A549 (cell line): ENCODE data around the gene OR52B2.

ENCODE experiments used
- CEBPB ChIP-seq, 2 experiments: fragments of >200 bp in 1 of 2; sonication (Bioruptor Twin) in 1 of 2; formaldehyde crosslinking in 1 of 2; IDR thresholded peaks; 2 replicates each; pipeline ENCODE4 v1.6.1; 2012 to 2016
- CTCF ChIP-seq: fragments of >200 bp; sonication (Bioruptor Twin); formaldehyde crosslinking; IDR thresholded peaks from 3 replicates; pipeline ENCODE4 v1.5.1; 2016
- PBX3 ChIP-seq: IDR thresholded peaks from 2 replicates; pipeline ENCODE4 v1.6.1; 2012
- RNF2 ChIP-seq: fragments of 200-600 bp; sonication (generic); IDR thresholded peaks from 2 replicates; pipeline ENCODE4 v1.6.1; 2016; ENCODE audit warnings: low read depth, mild to moderate bottlenecking, antibody characterized with exemption, moderate library complexity, borderline replicate concordance
- USF2 ChIP-seq: fragments of 450-650 bp; IDR thresholded peaks from 2 replicates; pipeline ENCODE4 v1.6.1; 2014; ENCODE audit warnings: antibody characterized with exemption
- ZC3H11A ChIP-seq: fragments of 450-650 bp; IDR thresholded peaks from 2 replicates; pipeline ENCODE4 v1.6.1; 2014; ENCODE audit warnings: antibody characterized with exemption, mild to moderate bottlenecking

GRCh38 chr11:6170226-6170625, at the start of gene OR52B2:
- TF ChIP-seq CEBPB (IDR thresholded peaks at IDR 0.05) (no peak), RNF2 (no peak), CTCF (no peak), USF2 (no peak), ZC3H11A (no peak), PBX3 (no peak)
